Measurements from ENCODE around the gene IL36G.

- TF ChIP-seq POLR2AphosphoS5 (IDR thresholded peaks at IDR 0.05; ENCODE audit: low read depth, low read length) = no peak
- no peak for TF ChIP-seq TAF1 (IDR thresholded peaks at IDR 0.05; ENCODE audit: borderline replicate concordance, insufficient read depth, low read length)
- no peak for TF ChIP-seq REST (IDR thresholded peaks at IDR 0.05; ENCODE audit: insufficient read depth in 1 of 2, low read depth in 2 of 2, low read length in 2 of 2)
These were observed 31.8 kb downstream of the IL36G start for GRCh38 chr2:113009622-113010021.

Data from PFSK-1 (cell line).